Fibroblast of skin of left quadriceps (primary cell): ENCODE results near the gene RRP7A.
"Not testable (repeated sequence)": the region's sequence is repeated elsewhere in the genome, so short reads cannot be mapped to it uniquely, and the experiment has no call there.

Experiments used
- DNase-seq, 2 experiments: peaks; one replicate each; pipeline ENCODE4 v3.0.0-alpha.2; 2013; ENCODE audit warnings: low read depth in 2 of 2

RRP7A gene

DNA sequence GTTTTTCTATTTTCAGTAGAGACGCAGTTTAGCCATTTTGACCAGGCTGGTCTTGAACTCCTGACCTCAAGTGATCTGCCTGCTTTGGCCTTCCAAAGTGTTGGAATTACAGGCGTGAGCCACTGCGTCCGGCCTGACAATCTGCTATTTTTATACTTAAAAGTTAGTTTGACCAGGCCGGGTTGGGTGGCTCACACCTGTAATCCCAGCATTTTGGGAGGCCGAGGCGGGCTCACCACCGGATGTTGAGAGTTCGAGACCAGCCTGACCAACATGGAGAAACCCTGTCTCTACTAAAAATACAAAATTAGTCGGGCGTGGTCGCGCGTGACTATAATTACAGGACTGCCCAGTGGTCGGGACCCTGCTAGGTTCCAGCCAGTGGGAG is 19.8 kb downstream of the RRP7A start:
- DNase-seq = not testable (repeated sequence)

DNA sequence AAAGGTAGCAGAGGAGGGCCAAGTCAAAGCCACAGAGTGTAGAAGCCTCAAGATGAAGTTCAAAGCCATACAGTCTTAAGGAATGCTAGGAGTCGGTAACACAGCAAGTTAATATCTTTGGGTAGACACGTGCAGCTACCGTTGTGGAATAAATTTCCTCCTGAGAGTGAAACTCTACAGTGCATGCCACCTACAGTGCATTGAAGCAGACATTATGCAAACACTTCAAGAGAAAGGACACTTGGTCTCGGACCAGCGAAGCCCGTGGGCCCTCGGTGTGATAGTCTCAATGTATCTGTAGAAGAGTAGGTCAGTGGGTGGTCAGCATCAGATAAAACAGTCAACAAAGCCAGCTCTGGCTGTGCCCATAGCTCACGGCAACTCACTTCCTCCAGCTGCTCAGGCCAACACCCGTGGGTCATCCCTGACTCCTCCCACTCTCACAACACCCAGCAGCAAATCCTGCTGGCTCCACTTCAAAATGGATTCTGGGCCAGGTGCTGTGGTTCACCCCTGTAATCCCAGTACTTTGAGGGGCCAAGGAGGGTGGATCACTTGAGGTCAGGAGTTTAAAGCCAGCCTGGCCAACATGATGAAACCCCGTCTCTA is 24.0 kb downstream of the RRP7A start:
- DNase-seq = not testable (repeated sequence)

DNA sequence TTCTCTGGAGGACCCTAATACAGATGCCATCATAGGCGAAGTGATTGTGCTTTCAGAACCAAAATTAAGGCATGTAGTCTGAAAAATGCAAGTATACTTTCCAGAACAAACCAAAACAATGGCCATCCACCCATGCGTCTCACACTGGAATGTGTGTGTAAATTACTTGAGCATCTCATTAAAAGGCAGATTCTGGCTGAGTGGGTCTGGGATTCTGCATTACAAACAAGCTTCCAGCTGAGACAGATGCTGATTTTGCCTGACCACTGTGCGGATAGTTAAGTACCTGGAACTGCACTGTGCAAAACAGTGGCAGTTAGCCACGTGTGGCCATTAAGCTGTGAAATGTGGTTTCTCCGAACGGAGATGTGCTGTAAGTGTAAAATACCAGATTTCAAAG is 26.2 kb downstream of the RRP7A start:
- no peak for DNase-seq

DNA sequence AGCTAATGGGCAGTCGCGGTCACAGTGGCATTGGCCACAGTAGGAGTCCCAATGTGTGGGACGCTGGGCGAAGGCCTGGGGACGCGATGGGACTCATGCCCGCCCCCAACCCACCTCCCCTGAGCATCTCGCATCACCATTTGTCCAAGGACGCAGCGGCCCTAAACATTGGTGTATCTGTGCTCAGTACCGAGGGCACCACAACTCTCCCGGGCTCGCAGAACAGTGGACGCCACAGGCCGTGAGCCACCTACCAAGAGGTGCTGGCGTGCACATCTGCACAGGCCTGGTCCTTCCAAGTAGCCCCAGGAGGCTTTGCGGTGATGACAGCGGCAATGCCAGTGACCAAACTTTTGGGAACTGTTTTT is 27.3 kb downstream of the RRP7A start:
- DNase-seq = no peak

DNA sequence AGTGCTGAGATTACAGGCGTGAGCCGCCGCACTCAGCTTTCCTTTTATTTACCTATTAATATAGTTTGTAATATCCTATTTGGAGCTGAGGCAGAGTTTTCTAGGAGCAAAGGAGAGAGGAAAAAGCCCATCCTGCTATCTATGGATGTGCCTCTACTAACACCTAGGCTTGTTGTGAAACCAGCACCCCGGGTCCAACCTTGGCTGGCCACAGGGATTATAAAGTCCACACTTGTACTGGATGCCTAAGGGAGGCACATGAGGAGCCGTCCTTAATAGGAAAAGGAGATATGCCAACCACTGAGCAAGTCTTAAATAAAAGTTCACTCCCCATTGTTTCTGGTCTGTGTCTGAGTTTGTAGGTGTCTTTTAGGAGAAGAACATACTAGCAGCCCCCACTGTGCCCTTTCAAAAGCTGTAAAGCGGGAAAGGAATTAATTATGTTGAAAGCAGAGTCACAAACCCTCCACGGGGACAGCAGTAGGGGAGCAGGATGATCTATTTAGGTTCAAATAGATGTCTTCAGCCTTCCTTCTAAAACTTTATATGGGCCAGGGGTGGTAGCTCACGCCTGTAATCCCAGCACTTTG is 29.3 kb downstream of the RRP7A start:
- DNase-seq = no peak

DNA sequence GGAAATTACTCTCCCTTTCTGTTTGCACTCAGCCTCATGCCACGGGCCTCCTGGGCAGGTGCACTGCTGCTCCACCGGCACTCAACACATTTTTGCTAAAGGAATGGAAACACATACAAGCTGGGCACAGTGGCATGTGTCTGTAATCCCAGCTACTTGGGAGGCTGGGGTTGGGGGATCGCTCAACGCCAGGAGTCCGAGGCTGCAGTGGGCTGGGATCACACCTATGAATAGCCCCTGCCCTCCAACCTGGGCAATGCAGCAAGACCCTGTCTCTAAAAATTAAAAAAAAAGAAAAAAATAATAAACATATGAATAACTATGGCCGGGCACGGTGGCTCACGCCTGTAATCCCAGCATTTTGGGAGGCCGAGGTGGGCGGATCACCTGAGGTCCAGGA is 30.6 kb downstream of the RRP7A start:
- no peak for DNase-seq

DNA sequence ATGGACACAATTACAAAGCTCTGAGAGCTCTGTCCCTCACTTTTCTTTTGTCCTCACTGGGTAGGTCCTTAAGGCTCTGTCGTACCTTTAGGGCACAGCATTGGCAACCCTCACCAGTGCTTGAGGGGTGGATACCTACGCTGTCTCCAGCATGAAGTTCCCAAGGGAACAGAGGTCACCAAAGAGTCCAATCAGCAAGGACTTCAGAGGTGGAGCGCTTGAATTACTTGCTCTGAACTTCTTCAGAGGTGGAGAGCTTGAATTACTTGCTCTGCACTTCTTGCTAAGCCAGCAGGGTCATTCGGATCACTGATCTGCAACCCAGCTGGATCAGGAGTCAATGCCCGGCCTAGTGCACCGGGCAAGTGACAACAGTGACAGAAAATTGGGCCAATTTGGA is 35.1 kb downstream of the RRP7A start:
- no peak for DNase-seq

DNA sequence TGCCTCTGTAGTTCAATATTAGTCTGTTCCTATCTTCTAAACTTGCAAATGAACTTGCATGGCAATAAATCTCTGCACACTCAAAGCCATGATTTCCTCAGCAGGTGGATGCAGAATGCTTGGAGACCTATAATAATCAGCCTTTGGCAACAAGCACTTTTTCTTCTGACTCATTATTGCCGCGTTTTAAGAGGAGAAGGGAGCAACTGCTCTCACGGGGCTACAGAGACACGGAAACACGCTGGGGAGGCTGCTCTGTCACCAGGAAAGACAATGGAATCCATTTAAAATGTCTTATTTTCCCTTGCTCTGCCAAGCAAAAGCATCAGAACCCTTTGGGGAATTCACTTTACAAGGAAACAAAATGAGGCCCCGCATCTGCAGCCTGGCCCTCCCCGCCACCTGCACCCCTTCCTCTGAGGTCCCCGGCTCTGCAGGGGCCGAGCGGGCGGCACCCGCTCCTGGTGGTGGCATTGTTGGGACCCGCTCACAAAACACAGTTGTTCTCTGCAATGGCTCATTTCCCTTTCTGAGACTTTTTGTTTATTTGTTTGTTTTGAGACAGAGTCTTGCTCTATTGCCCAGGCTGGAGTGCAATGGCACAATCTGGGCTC is 35.9 kb downstream of the RRP7A start:
- not testable (repeated sequence) for DNase-seq

DNA sequence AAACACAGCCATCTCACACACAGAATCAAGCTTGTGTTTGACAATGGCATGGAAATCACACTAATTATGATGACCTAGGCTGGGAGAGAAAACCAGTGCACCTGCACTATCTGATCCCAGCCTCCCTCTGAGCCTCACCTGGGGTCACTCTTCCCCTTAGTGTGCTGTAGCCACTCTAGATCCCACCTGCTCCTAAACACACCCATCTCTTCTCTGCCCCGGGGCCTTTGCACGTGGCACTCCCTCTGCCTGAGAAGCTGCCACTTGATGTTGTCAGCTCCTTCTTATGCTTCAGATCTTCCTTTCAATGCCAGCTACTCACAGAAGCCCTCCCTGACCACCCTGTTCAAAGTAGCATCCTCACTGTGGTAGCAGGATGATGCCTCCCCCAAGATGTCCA is 44.5 kb downstream of the RRP7A start:
- DNase-seq = no peak

DNA sequence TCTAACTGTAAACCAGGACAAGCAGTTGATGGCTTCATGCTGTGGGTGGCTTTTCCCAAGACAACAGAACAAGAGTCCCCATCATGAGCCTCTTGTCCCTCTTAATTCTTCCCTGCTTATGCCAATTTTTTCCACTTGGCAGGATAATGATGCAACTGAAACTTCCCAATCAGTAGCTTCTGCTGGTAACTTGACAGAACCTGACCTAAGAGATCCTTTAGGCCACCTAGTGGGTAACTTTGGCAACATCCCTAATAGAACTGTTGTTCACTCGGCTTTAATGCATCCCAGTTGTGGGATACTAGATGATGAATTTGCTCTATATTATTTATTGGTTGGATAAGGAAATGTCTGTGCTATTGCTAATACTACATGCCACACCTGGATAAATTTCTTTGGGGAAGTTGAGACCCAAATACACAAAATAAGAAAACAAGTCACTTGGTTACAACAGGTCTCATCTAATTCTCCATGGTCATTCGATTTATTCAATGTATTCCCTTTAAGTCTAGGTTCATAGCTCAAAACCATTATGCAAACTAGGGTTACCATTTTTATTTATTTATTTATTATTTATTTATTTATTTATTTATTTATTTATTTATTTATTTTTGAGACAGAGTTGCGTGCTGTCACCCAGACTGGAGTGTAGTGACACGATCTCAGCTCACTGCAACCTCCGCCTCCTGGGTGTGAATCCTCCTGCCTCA is 46.0 kb downstream of the RRP7A start:
- DNase-seq = peak; percentile 42 to 55

DNA sequence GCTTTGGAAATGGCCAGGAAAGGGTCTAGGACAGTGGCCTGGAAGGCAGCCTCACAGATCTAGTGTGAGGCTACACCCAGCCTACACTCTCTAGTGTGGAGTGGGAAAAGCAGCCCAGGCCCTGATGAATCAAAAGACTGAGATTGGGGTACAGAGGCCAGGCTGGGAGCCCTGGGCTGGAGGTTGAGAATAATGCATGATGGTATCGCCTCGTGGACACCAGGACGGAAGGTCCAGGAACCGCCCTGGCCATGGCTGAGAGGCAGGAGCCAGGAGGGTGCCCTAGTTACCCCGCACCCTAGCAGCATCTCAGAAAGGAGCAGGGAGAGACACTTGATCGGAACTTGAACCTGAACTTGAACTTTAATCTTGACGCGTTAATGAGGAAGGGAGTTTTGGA is 46.9 kb downstream of the RRP7A start:
- no peak for DNase-seq

DNA sequence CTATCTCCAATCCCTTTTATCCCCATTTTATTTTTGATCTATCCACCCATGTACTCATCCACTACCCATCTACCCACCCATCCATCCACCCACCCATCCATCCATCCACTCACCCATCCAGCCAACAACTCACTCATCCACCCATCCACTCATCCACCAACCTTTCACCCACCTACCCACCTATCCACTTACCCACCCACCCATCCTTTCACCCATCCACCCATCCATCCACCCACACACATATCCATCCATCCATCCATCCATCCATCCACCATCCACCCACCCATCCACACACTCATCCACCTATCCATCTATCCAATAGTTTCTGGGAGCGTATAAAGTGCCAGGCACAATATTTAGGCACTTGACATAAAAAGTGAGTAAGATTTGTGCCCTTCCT is 48.2 kb downstream of the RRP7A start:
- no peak for DNase-seq

DNA sequence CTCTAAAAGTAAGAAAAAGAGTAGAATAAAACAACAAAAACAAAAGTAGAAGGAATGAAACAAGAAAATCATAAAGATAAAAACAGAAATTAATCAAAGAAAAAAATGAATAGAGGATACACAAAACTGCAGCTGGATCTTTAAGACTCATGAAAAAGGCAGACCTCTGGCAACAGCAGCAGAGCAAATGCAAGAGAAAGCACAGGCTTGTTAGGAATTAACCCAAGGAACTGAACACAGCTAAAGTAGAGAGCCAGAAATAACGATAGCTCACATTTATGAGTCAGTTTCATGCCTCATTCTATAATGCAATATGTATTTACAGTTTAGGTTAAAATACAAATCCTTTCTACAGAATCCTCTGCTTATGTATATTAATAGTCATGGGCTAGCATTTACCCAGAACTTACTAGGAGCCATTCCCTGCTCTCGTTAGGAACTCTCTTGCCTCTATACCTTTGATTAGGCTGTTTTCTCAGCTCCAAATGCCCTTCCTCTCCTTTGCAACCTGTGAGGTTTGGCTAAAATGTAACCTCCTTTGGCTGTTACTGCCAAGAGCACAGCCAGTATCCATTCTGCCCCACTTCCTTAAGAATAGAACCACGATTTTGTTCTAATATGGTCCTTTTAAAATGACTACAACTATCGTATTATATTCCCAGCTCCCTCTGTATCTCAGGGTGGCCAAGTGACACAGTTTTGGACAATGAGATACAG is 49.1 kb downstream of the RRP7A start:
- no peak for DNase-seq

DNA sequence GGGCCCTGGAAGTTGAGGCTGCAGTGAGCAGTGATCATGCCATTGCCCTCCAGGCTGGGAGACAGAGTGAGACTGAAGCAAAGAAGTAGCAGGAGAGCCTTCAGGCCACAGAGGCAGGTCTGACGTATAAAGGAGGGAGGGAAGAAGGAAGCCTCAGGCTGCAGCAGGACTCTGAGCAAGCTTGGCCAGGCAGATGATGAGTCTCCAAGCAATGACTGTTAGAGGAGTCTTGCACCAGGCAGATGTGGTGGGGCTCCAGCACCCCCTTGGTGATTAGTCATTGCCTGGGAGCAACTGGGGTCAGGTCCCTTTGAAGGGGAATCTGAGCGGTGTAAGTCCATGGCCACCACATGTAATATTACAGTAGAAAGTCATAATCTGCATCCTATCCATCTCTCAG is 50.8 kb downstream of the RRP7A start:
- DNase-seq = no peak

DNA sequence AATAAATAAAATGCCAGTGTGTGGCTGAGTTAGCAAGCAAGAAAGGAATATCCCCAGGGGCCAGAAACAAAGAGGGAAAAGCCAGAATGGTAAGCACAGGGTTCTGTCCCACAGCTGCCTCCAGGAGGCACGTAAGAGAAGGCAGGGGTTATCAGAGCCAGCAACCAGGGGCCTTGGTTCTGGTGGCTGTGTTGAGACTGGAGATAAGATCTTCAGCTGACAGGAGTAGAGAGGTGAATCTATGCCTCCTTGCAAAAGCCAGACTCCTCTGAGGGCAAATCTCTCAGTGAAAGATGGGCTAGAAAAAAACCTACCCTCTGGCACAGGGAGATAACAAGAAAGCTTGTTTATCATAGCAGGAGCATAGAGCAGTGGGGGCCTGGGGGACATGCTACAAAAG is 57.6 kb downstream of the RRP7A start:
- no peak for DNase-seq

DNA sequence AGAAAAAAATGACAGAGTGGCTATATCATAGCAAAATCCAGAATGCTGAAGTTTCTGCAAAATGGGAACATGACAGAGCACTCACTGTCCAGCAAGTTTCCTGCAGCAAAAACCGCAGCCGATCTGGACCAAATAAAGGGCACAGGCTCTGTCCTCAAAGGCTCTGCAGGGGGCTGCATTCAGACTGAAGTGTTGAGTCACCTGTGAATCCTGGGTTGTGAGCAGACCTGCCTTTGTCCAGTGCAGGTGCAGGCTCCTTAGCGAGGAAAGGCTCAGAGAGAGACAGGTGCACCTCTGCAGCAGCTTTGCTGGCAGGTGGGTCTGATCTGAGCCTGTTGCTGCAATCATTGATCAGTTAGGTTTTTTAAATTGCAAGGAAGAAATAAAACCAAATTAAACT is 58.1 kb downstream of the RRP7A start:
- no peak for DNase-seq
